OCI-LY7 (cell line): ENCODE measurements around the gene TRAPPC12.

Experiments used
- EZH2phosphoT487 ChIP-seq: fragments of 200-600 bp; sonication (generic); IDR thresholded peaks from 2 replicates; pipeline ENCODE4 v1.6.1; 2018; ENCODE audit warnings: low read depth, borderline replicate concordance, mild to moderate bottlenecking, mixed run types, antibody characterized with exemption, low read length, moderate library complexity, mixed read lengths
- TF ChIP-seq, protein P1 (sequence below): fragments of 200-600 bp; sonication (generic); conservative IDR thresholded peaks from 2 replicates; pipeline ENCODE4 v1.5.1; 2014; ENCODE audit warnings: mild to moderate bottlenecking, antibody characterized with exemption, low read length, moderate library complexity, mixed read lengths

DNA sequence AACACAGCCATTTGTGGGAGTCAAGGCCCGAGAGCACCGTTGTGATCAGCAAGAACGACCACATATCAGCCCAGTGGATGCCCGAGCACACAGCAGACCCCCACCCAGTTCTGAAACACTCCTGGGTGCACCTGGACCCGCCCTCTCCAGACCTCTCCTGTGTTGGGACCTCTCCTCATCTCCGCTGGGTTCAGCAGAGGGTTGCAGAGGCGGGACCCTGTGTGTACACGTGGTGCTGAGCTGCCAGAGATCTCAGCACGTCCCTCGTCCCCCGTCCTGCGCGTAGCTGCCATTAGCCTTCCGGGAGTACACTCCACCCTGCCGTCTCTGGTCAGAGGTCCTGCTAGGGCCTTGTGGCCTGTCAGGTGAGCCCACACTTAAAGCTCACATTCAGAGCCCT lies 88.2 kb downstream of the TRAPPC12 start:
- TF ChIP-seq, protein P1, sequence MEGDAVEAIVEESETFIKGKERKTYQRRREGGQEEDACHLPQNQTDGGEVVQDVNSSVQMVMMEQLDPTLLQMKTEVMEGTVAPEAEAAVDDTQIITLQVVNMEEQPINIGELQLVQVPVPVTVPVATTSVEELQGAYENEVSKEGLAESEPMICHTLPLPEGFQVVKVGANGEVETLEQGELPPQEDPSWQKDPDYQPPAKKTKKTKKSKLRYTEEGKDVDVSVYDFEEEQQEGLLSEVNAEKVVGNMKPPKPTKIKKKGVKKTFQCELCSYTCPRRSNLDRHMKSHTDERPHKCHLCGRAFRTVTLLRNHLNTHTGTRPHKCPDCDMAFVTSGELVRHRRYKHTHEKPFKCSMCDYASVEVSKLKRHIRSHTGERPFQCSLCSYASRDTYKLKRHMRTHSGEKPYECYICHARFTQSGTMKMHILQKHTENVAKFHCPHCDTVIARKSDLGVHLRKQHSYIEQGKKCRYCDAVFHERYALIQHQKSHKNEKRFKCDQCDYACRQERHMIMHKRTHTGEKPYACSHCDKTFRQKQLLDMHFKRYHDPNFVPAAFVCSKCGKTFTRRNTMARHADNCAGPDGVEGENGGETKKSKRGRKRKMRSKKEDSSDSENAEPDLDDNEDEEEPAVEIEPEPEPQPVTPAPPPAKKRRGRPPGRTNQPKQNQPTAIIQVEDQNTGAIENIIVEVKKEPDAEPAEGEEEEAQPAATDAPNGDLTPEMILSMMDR = no peak
- TF ChIP-seq EZH2phosphoT487 = no peak
